GM18867 (cell line): ENCODE data around the gene ITPKB.

Source experiments
- ATAC-seq: cut with Tn5 transposase; IDR thresholded peaks from one replicate; pipeline ENCODE4 v1.9.1; 2021; ENCODE audit warnings: mild to moderate bottlenecking, moderate library complexity; ENCODE audit not compliant: unreplicated experiment

The ITPKB gene

DNA sequence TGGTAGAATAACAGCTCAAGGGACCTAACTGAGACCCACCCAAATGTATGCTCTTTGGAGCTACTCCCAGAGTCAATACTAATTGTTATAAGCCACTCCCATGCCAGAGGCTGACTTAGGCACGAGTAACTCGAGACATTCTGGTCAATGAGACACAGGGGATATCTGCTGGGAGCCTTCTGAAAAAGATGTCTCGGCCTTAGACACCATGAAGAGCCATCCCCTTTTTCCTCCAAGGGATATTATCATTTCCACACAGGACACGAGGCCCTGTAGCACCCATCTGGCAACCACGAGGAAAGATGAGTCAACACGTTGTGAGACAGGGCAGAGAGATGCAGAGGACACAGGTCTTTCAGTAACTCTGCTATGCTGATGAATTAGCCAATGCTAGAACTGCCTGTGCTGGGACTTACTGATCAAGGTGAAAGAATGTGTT, 30.7 kb downstream of the ITPKB start:
- ATAC-seq: no peak

DNA sequence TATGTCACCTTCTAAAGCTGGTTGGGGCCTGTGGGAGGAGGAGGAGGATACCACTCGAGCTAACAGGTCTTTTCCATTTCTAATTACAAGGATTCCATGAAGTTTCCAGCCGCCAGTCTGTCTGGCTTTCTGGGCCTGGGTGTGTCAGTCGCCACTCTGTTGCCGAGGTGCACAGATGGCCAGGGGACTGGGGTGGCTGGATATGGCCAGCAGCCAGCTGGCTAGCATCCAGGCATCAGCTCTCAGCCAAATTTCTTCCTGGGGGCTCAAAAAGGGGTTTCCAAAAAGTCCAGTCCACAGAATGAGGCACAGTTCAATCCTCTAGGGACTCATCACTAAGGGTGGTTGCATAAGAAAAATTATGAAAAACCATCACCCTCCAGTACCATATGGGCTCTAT, 32.4 kb downstream of the ITPKB start:
- no peak for ATAC-seq

DNA sequence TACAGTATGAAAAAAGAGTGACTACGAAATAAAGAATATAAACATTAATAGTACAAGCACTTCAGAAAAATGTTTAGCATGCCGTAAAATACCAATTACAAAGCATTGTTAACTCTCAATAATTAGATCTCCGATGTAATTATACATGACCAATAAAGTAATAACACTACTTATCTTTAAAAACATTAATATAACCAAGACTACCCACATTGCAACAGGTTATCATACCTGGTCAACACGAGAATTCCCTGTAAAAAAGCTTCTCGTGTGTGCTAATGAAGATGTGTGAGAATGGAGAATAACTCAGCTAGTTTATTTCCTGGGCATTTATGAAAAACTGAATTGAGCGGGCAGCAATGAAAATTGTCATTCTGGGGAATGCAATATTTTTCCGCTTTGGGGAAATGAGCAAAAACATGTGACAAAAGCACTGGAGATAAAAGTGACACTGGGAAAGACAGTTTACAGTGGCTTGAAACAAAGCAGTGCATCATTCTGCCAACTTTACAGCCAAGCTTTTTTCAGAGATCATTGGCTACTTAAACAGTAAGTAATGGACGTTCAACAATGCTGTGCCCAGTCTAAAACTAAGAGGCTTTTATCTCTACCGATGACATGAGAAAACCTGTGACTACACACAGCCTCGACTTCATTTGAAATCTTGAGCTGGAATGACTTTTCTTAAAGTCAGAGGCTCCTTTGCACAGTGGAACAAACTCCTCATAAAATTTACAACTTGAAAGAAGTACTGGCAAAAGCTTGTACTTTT, 34.7 kb downstream of the ITPKB start:
- ATAC-seq: no peak

DNA sequence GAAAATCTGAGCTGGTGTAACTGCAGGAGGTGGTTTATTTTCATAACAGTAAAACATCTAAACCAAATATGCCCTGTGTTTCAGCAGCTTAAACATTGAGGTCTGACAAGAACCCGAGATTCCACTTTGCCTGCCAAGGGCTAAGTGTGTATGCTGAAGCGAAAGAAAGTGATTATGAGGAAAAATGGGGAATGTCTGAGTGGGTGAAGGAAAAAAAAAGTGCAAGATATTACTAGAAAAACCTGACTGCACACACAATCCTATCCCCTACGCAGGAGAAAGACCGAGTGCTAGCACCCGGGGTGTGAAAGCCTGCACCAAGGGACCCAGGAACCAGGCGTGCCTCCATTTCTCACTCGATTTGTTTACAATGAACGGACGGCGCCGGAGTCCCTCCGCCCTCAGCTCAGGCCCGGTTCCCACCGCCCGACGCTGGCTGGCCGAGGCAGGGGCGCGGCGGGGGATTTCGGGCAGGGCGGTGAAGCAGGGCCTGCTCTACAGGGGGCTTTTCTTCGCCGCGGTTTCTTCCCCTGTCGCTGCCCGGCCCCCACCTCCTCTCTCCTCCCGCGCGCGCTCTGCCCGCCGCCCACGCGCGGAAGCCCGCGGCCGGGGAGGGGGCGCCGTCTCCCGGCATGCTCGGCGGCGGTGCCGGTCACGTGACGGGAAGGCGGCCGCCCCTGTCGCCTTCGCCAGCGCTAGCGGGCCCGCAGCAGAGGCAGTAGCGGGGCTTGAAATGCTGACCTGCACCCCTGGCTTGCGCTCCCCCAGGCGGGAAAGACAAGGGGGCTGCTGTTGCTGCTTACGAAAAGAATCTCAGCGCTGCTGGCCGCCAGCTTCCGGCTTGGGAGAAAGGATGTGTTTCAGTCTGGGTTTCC, 35.9 kb downstream of the ITPKB start:
- peak; percentile 86 for ATAC-seq

DNA sequence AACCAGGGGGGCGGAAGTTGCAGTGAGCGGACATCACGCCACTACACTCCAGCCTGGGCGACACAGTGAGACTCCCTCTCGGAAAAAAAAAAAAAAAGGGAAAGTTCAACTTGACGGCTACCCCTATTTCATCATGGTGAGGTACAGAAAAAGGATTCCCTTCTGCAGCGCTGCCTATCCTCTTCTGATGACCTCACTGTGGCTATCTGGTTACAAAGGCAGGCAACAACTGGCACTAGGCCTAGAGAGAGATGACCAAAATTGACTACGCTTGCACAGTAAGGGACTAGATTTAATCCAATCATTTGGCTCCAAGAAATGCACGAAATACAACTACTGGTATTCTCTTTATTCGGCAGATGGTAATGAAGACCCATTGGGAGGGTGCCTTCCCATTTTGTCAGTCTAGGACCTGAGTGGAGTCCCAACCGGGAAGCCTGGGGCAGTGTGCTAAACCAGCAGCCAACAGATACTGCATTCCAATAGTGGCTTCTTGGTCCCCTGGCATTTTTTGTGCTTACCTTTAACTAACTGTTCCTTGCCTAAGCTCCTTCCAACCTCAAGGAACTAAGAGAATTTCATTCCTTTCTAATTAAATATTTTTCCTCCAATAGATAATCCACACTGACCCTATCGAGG, 36.6 kb downstream of the ITPKB start:
- no peak for ATAC-seq

DNA sequence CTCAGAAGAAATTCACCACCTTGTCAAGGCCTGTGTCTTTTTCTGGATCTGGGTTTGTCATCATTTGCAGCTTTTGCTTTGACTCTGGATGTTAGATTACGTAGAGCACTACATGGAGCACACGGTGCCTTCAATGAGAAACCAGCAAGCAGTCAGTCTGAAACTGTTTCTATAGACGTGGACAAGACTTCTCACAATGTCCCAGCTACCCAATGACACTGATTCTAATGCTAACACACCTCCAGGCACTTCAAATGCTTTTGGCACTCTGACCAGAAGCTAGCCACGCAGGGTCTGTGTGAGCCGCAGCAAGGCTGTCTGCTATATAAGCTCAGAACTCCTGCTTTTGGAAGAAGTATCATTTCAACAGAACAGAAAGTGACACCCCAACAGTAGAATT, 38.2 kb downstream of the ITPKB start:
- no peak for ATAC-seq

DNA sequence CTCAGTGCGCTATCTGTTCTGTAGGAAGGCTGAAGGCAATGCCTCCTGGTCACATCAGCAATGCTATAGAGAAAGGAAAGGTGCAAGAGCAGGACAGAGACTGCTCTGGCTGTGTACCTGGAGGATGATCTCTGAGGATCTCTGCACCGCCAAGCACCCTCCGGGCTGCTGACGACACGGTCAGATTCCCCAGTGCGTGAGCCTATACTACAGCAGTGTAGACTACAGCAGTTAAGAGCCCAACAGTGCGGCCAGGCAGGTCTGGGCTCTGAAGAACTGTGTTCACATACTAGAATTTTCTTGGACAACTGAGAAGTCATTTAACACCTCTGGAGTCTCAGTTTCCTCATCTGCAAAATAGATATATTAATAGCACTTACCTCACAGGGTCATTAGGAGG, 39.9 kb downstream of the ITPKB start:
- ATAC-seq: no peak

DNA sequence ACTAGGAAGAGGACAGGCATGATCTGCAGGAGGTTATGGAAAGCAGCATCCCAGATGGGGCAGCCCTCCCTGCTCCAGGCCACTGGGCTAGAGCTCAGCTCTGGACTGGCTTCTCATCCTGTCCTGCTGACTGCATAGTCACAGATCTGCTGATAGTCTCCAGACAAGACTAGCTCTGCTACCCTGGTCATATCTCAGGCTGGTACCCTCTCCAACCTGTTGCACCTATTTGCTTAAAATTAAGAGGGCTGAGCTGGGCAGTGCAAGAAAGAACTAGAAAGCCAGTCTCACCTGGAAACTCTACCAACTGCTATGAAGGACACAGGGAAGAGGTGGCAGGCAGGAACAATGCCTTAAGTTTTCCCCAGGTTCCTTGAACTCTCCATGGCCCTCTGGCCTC, 40.4 kb downstream of the ITPKB start:
- ATAC-seq: no peak

DNA sequence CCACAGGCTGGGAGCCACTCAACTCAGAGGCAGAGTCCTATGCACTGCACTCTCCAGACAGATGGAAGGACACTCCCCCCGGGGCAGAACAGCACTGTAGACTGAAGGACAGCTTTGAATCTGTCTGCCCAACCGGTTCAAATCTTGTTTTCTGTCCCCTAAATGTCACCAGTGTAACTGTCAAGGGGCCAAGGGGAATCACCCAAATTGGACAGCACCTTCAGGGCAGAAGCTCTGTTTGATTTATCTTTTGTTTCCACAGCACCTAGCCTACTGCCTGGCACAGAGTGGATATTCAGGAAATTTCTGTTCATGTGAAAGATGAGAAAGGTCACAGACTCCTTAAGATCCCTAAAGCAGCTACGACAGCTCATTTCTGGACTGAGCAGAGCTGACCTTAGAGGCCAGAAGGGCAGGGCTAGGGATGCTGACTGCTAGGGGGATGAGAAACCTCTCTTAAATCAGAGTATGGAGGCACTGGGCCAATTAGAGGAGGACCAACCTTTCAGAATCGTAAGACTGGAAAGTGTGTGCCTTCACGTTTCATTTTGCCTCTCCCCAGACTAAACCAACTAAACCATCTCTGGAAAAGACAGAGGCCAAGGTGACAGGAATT, 41.0 kb downstream of the ITPKB start:
- ATAC-seq: no peak

DNA sequence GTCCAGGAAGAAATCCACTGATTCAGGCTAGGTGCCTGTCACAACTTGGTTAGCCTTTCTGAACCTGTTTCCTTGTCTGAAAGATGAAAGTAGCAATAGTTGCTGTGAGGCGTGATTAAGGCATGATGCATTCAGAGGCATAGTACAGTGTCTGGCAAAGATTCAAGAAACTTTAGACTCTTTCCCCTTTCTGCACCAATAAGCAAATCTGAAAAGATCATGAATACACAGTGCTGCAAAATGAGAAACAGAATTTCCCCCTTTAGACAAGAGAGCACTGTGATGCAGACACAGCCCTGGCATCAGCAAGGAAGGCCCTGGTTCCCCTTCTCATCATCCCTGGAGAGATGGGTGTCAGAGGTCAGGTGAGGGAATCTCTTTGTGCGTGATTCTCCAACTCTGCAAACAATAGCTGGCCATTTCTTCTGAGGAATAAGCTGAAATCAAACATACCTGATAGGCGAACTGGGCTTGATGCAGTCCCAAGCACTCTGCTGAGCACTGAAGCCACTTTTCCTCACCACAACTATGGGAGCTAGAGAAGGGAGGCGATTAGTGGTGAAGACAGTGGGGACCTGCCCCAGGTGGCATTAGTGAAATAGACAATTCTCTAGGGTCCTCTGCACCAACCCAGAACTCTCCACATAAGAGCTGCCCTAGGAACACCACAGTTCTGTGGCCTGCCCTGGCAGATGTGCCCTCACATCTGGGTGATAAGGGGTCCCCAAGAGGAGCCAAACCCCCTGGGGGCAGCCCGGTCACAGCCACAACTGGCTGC, 41.7 kb downstream of the ITPKB start:
- peak; percentile 37 for ATAC-seq

DNA sequence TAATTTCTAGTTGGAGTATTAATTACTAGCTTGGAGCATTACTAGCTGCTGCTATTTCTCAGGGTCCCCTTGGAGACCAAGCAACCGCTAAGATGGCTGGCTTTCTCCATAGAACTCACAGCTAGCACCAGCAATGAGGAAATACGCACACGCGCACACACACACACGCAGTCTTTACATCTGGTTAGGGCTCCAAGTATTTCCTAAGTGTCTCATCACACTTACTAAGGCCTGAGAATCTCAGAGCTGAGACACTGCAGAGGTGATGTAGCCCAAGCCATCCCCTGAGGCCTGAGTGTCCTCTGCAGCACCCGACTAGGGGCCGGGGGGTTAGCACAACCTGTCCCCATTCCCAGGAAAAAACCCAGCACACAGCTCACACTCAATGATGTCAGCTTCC, 42.5 kb downstream of the ITPKB start:
- ATAC-seq: no peak

DNA sequence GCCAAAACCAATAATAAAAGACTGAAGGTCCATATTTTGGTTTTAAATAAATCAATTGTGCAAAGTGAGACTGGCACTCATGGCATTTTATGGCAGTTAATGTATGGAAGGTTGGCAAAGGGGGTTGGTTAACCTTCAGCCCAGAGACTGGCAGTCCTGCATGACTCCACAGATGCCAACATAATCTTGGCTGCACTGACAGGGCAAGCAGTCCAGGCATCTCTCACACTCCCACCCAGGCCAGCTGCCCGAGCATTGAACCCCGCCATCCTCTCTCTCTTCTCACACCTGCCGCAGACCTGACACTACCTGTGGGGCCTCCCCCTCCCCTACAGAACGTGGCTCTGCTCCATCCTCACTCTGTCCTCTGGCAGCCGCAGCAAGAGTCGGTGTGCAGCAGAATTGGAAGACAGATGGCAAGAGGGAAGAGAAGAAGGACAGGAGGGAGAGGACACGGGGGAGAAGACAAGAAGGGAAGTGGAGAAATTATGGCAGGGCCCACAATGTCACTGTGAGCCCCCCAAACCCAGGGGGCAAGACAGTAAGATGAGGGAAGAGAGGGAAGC, 43.7 kb downstream of the ITPKB start:
- no peak for ATAC-seq

DNA sequence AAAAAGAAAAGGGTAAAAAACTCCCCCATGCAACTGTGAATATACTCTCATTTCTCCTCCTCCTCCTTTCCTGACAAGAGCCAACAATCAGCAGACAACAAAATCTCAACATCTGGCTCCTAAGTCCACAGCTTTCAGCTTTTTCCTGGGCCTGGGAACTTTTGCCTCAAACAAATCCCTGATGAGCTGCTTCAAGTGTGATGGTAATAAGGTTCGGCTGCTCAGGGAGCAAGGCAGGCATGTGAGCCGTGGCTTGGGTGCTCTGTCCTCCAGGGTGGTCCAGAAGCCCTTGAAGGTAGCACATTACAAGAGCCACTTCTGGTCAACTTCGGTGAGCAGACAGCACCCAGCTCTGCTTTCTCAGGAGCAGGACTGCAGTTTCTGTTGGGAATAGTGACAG, 46.3 kb downstream of the ITPKB start:
- ATAC-seq: no peak

DNA sequence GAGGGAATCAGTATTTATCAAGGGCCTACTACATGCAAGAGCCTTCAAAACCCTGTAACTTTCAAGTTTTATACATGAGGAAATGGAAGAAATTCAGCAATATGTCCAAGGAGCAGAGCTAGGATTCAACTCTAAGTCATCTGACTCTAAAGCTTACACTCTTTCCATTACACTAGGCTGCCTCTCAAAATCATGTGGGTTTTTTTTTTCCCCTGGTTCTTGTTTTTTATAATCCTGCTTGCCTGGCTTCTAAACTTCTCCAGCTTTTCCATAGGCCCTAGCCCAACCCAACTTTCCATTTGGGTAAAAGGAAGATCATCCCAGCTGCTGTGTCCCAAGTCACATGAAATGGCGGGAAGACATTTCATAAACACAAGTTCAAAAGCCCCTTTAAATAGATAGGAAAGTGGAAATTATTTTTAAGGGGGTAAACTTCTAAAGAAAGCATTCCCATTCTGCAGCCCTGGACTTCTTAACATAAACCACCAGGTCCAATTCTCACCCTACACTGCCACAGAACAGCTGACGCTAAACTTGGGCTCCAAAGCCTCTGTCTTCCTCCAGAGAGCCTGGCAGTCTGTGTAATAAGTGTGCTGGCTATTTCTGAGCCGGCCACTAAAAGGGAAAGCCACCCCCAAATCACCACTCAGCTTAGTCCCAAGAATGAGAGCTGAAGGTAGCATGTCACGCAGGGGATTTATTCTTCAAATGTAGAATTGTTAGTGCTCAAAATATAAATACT, 46.9 kb downstream of the ITPKB start:
- ATAC-seq: no peak

DNA sequence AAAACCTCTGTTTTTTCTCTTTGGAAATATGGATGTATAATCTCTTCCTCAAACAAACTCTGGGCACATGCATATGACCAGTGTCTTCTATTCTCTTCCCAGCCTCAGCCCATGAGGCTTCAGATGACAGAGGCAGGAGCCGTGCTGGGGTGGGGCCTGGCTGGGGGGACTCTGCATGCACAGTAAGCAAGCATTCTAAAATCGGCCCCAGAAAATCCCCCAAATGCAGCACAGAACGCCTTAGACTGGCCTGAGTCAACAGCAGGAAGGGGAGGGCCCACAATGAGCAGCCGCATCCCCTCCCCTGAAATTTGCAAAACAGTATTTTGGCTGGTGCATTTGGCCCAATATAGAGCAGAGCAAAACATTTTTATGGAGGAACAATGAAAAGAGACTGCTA, 47.8 kb downstream of the ITPKB start:
- no peak for ATAC-seq

DNA sequence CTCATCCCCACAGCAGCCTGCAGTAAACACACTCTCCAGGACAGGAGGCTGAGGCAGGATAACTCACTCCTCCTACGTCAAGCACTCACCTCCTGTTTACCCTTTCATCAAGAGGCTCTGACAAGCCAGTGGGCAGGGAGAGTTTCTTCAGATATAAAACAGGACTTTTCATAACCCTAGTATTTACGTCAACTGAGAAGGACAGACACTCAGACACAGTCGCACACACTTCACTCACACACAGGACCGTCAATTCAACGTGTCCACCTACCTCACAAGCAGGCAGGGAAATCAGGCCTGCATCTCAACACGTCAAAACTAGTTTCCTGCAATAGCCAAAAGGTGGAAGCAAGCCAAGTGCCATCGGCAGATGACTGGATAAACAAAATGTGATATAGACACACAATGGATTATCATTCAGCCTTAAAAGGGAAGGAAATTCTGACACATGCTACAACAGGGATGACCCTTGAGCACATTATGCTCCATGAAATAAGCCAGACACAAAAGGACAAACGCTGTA, 48.6 kb downstream of the ITPKB start:
- no peak for ATAC-seq

DNA sequence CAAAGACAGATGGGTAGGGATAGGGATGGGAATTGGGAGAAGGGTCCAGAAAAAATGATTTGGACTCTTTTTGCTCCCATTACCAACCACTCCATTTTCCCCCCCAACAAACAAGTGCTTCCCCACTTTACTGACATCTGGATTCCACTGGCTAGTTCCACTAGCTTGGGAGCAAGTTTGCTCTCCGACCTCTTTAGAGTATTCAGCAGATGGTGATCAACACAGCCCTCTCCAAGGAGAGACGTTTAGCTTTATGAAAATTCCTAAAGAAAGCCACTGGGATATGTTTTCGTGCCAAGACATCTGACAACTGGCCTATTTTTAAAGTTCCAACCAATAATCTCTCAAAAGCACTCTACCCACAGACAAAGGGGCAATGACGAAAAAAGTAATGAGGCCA, 50.3 kb downstream of the ITPKB start:
- ATAC-seq: no peak

DNA sequence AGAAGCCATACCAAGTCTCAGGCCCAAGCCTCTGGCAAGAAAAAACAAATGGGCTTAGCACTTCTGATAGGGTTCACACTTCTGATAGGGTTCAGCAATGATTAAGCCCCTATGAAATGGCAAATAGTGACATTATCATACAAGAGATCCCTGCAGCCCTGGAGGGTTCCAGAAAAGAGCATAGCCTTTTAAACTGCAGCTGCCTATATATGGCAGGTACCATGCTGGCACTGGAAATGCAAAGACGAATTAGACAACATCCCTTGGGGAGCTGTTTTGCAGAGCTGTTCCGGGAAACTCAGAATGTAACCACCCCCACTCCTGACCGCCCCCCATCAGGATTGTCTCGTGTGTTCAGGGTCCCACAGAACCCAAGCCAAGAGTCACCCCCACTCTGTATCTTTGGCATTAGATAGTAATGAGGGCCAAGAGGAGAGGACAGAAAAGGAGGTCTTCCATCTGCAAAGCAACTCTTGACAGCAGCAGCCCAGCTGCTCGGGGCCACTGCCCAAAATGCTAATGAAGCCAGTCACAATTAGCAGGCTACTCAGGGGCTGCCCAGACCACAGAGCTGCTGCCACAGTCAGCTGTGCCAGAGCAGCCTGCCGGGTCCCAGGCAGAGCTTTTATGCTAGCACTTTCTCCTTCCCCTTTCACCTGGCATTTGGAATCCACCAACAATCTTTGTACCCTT, 50.9 kb downstream of the ITPKB start:
- no peak for ATAC-seq

DNA sequence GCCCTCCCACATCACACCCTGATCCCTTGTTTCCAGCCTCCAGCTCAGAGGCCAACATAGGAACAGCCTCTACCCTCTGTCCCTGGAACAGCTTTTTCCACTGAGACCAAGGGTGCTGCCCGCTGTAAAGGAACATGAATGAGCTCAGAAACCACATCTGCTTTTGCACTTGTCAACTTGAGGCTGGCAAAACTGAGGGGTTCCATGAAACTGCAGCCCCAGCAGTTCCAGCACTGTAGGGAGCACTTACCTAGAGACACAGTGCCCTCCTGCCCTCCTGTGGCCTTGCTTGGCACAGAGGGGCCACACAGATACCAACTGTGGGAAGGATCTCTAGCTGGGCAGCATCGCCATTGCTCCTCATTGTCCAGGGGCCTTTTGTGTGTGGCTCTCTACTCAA, 51.7 kb downstream of the ITPKB start:
- ATAC-seq: peak; percentile 38
